K562 (cell line): Measurements from ENCODE around the gene CDH12.

ENCODE experiments used
- HCFC1 ChIP-seq: IDR thresholded peaks from 2 replicates; pipeline ENCODE4 v1.6.1; 2012; ENCODE audit warnings: low read depth, low read length, improper control_type of control experiment
- SP2 ChIP-seq: IDR thresholded peaks from 2 replicates; pipeline ENCODE4 v1.6.1; 2011; ENCODE audit warnings: mild to moderate bottlenecking, low read depth, low read length, moderate library complexity; ENCODE audit not compliant: poor library complexity, severe bottlenecking; ENCODE audit errors: extremely low read depth
- ZNF121 ChIP-seq: sonication (generic); formaldehyde crosslinking; conservative IDR thresholded peaks from 2 replicates; pipeline ENCODE4 v1.8.0; 2022; ENCODE audit warnings: missing genetic modification reagents
- ZNF384 ChIP-seq: IDR thresholded peaks from 2 replicates; pipeline ENCODE4 v1.6.1; 2012; ENCODE audit warnings: low read depth, low read length, improper control_type of control experiment
- ZNF699 ChIP-seq: fragments of 250-450 bp; sonication (Bioruptor Pico); IDR thresholded peaks from 2 replicates; pipeline ENCODE4 v1.8.0; 2021; ENCODE audit warnings: mild to moderate bottlenecking, moderate library complexity; ENCODE audit not compliant: insufficient replicate concordance
- ZNF785 ChIP-seq: fragments of 250-450 bp; sonication (Bioruptor Pico); IDR thresholded peaks from 2 replicates; pipeline ENCODE4 v1.4.0; 2020; ENCODE audit warnings: mild to moderate bottlenecking
- TF ChIP-seq, protein P1 (sequence below): sonication (generic); formaldehyde crosslinking; IDR thresholded peaks from 2 replicates; pipeline ENCODE4 v1.8.1; 2023; ENCODE audit warnings: mild to moderate bottlenecking, missing genetic modification reagents
- TF ChIP-seq, protein P2 (sequence below), 2 experiments: fragments of 450-650 bp; IDR thresholded peaks; 2 replicates each; pipeline ENCODE4 v1.6.1; 2016
- TF ChIP-seq, protein P3 (sequence below): fragments of 250-450 bp; sonication (Bioruptor Pico); IDR thresholded peaks from 2 replicates; pipeline ENCODE4 v1.5.0; 2021; ENCODE audit warnings: mild to moderate bottlenecking, moderate library complexity
- TF ChIP-seq, protein P4 (sequence below): fragments of 250-450 bp; sonication (Bioruptor Pico); IDR thresholded peaks from 2 replicates; pipeline ENCODE4 v1.5.0; 2020; ENCODE audit warnings: mild to moderate bottlenecking, borderline replicate concordance
- TF ChIP-seq, protein P5 (sequence below), 3 experiments: IDR thresholded peaks in 2 of 3; conservative IDR thresholded peaks in 1 of 3; 2 replicates each; pipeline ENCODE4 v1.5.1; 2011 to 2012; ENCODE audit warnings: low read length in 3 of 3, mild to moderate bottlenecking in 3 of 3, control low read depth in 2 of 3, improper control_type of control experiment in 1 of 3, inconsistent platforms in 1 of 3, low read depth in 1 of 3, mixed read lengths in 1 of 3, moderate library complexity in 1 of 3; ENCODE audit not compliant: insufficient read depth in 2 of 3

DNA sequence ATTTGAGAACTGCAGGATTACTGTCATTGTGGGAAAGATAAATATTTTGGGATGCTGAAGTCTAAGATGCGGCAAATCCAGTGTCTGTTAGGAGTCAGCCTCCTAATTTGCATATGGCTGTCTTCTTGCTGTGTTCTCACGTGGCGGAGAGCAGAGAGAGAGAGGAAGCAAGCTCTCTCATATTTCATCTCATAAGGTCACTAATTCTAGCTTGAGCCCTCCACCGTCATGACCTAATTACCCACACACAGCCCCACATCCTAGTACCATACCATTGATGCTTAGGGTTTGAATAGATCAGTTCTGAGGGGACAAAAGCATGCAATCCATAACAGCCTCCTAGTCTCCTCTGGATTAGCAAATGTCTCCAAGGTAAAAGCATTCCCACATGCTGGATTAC lies 124.5 kb downstream of the CDH12 start:
- TF ChIP-seq ZNF699 (CRISPR knock-in tag) (no peak), HCFC1 (no peak), SP2 (no peak), ZNF785 (CRISPR knock-in tag) (no peak), ZNF384 (no peak), ZNF121 (CRISPR knock-in tag) (no peak)
- TF ChIP-seq, protein P1, sequence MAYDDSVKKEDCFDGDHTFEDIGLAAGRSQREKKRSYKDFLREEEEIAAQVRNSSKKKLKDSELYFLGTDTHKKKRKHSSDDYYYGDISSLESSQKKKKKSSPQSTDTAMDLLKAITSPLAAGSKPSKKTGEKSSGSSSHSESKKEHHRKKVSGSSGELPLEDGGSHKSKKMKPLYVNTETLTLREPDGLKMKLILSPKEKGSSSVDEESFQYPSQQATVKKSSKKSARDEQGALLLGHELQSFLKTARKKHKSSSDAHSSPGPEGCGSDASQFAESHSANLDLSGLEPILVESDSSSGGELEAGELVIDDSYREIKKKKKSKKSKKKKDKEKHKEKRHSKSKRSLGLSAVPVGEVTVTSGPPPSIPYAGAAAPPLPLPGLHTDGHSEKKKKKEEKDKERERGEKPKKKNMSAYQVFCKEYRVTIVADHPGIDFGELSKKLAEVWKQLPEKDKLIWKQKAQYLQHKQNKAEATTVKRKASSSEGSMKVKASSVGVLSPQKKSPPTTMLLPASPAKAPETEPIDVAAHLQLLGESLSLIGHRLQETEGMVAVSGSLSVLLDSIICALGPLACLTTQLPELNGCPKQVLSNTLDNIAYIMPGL (CRISPR knock-in tag) = no peak
- TF ChIP-seq, protein P2, sequence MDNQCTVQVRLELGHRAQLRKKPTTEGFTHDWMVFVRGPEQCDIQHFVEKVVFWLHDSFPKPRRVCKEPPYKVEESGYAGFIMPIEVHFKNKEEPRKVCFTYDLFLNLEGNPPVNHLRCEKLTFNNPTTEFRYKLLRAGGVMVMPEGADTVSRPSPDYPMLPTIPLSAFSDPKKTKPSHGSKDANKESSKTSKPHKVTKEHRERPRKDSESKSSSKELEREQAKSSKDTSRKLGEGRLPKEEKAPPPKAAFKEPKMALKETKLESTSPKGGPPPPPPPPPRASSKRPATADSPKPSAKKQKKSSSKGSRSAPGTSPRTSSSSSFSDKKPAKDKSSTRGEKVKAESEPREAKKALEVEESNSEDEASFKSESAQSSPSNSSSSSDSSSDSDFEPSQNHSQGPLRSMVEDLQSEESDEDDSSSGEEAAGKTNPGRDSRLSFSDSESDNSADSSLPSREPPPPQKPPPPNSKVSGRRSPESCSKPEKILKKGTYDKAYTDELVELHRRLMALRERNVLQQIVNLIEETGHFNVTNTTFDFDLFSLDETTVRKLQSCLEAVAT (IDR thresholded peaks at IDR 0.05) = no peak
- TF ChIP-seq, protein P3, sequence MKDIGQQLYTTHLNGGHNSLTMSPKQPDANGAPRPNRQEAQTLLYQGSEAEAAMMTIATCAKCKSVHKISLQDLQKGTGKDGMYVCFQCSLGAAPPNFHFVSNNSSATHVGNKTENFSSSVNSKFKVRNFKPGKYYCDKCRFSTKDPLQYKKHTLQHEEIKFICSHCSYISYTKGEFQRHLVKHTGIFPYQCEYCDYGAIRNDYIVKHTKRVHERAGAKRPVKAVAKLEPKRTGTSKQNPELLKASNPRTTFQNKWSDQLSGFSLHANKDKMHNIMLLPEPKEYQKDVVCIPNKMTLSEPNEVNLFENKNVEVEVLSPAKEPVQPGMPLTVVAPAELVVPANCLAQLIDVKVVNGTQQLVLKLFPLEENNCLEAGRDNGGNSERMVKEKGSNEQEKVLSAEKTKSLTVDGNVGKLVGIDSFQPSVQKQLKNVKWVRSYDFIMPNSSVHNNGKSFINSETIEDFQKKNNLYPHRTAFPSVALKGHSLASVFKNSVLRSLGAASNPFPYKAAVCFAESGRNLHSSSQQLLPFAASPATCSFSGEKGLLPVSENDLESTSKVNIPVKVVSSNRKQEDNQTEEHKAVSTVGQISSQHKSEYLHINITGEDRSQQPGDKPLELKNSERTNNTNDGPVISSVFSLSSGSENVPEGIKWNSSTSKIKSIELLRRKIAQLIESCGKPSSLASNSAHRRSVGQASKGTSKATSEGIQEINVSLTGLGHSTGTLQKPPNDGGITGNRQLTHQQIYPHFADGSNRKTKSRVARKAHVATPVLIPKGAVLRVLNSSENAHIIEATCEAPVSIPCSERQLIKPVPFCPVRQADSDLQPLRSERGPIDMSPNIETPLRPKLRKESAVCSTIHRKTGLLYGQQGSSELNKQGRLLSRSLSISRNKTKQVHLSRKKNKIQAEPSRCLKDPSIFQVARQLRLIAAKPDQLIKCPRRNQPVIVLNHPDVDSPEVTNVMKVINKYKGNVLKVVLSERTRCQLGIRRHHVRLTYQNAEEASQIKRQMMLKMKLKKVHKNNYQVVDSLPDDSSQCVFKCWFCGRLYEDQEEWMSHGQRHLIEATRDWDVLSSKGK (CRISPR knock-in tag) = no peak
- TF ChIP-seq, protein P4, sequence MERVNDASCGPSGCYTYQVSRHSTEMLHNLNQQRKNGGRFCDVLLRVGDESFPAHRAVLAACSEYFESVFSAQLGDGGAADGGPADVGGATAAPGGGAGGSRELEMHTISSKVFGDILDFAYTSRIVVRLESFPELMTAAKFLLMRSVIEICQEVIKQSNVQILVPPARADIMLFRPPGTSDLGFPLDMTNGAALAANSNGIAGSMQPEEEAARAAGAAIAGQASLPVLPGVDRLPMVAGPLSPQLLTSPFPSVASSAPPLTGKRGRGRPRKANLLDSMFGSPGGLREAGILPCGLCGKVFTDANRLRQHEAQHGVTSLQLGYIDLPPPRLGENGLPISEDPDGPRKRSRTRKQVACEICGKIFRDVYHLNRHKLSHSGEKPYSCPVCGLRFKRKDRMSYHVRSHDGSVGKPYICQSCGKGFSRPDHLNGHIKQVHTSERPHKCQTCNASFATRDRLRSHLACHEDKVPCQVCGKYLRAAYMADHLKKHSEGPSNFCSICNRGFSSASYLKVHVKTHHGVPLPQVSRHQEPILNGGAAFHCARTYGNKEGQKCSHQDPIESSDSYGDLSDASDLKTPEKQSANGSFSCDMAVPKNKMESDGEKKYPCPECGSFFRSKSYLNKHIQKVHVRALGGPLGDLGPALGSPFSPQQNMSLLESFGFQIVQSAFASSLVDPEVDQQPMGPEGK = no peak
- TF ChIP-seq, protein P5, sequence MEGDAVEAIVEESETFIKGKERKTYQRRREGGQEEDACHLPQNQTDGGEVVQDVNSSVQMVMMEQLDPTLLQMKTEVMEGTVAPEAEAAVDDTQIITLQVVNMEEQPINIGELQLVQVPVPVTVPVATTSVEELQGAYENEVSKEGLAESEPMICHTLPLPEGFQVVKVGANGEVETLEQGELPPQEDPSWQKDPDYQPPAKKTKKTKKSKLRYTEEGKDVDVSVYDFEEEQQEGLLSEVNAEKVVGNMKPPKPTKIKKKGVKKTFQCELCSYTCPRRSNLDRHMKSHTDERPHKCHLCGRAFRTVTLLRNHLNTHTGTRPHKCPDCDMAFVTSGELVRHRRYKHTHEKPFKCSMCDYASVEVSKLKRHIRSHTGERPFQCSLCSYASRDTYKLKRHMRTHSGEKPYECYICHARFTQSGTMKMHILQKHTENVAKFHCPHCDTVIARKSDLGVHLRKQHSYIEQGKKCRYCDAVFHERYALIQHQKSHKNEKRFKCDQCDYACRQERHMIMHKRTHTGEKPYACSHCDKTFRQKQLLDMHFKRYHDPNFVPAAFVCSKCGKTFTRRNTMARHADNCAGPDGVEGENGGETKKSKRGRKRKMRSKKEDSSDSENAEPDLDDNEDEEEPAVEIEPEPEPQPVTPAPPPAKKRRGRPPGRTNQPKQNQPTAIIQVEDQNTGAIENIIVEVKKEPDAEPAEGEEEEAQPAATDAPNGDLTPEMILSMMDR (IDR thresholded peaks at IDR 0.05 in 2 of 3, conservative IDR thresholded peaks at IDR 0.05 in 1 of 3; ENCODE audit: insufficient read depth in 2 of 3, low read depth in 1 of 3, low read length in 3 of 3) = no peak
